Stimulated activated CD4-positive, alpha-beta T cell treated with anti-CD3 and anti-CD28 coated beads, Interleukin-2, amount 100 ng/mL, for 48 hours (primary cell): ENCODE data around the gene PASD1.
"Not testable (repeated sequence)": the region's sequence is repeated elsewhere in the genome, so short reads cannot be mapped to it uniquely, and the experiment has no call there.

Source experiments
- DNase-seq, 2 donors: peaks; one replicate each; pipeline ENCODE4 v3.0.0-alpha.2; 2020

PASD1 gene

DNA sequence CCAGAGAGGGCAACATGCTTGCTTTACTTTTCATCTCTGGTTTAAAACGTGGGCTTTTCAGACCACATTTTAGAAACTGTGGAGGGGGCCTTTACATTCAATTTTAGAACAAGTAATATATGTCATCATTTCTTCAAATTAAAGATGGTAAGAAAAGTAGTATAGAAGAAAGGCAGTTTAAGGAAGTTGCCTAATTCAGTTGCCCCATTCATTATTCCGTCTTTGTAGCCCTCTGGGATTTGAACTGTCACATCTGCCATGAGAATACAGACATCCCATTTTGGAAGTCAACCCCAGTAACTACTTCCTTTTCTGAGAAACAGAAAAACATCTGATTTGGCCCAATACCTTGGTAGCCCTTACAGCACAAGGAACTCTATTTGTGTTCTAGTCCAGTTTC lies 61.2 kb downstream of the PASD1 start:
- no peak for DNase-seq

DNA sequence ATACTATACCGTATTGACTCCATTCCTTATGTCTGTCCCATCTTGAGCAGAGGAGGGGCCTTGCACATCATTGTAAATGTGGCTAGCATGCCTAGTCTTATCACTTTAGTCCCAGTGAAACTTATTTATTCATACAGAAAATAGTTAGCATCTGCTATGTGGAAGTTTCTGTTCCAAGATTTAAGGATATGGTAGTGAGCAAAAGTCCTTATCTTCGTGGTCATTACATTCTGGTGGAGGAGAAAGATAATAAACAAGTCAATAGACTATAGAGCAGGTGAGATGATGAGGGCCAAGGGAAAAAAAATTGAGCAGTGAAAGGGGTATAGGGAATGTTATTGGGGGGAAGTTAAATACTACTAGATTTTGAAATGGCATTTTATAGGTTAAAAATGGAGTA lies 68.3 kb downstream of the PASD1 start:
- no peak for DNase-seq

DNA sequence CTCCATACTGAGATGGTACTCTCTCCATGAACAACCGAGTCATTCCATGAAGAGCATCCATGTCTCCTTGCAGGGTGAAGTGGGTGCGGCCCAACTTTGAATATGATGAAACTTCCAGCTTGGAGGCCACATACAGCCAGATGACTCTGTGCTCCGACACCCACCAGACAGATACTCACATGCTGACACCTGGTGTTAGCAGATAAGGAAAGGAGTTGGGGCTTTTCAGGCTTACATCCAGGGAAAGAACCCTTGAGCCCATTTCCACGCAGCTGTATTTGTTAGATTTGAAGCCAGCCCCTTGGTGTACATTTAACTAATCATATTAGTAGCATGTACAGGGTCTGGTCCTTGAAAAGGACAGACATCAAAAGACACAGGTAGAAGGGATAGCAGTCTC lies 69.7 kb downstream of the PASD1 start:
- no peak for DNase-seq

DNA sequence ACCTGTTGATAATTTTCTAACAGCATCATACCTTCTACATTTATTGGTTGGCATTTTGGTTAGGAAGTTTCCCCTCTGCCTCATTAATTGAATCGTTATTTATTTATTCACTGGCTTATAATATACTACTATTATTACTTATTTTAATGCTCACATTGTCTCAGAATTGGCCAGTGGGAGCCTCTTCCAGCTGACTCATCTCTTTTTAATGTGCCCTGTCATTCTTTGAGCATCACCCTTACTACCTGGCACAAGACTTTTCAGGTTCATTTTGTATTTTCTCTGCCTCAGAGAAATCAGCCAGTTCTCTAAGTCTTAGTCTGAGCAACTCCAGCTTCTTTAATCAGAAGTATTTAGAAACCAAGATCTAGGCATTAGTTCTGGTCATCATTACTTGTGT lies 71.5 kb downstream of the PASD1 start:
- no peak for DNase-seq

DNA sequence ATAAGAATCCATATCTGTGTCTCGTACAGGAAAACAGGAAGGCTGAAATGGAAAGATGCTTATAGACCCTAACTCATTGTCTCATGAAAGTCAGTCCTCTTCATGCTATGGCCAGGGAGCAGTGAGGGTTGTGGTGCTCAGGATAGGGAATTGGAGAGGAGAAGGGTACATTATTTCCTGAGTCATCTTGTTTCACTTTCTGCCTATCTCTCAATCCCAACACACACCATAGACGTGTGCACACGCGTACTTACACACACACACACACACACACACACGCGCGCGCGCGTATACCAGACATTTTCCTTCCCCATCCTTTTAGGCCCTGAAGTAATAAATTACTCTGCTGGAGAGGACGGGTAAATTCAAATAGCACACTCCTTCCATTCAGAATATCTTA lies 78.1 kb downstream of the PASD1 start:
- no peak for DNase-seq

DNA sequence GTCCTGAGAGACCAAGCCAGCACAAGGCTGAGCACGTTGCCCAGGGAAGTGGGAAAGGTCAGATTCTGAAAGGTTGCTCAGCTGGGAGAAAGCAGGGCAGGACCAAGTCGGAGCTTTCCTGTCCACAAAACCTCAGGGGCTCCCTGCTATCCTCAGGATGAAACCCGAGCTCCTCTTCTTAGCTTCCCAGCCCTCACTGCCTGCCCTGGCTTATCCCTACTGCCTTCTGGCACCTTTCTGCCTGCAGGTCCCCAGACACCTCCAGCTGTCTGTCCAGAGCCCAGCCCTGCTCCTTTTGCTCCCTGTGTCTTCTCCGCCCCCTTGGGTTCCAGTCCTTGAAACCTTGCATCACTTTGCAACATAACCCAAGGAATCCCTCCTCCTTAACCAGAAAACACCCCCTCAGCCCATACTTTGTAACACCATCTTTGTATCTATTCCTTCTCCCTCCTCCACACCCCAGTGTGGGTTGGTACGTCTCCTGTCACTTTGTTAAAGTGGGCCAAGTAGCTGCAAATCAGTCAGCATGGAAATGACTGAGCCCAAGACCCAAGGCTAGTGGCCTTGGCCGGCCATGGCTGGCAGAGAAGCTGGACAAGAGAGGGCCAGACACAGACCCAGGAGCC lies 111.8 kb downstream of the PASD1 start:
- DNase-seq: no peak

DNA sequence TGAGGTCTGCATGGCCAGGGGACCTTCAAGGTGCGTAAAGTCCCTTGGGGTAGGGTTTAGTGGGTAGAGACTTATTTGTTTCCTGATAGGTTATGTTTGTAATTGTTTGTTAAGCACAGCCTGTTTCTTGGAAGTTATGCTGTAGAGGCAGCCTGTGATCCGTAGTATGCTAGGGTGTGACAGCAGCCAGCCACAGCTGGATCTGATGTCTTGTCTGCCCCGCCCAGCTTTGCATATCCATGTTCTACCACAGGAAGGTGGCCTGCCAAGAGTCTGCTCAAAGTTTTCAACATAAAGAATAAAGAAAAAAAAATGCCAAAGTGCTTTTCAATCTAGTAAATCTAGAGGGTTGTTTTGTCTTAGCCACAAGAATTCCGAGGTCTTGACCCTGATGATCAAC lies 112.7 kb downstream of the PASD1 start:
- no peak for DNase-seq

DNA sequence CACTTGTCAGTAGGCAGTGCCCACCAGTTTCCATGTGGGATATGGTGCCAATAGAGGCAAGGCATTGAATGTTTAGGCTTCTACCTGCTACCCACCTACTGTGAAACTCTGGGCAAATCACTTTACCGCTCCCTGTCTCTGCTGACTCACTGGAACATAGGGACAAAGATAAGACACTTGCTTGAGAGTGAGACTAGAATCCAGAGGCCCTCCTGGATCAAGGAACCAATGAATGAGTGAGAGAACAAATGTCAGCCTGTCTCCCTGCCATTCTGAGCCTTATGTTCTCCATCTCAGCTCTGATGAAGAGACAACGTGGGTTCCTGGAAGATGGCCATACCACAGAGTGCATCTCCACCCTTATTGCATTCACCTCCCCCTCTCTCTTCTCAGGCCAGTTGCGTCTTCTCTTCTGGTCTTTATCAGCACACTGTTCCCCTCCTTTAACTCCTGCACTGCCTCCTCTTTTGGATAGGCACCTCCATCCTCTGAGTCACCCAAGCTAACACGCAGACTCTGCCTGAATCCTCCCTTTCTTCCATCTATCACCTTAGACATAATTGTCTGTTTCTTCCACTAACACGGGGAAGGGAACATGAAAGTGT lies 116.4 kb downstream of the PASD1 start:
- no peak for DNase-seq

DNA sequence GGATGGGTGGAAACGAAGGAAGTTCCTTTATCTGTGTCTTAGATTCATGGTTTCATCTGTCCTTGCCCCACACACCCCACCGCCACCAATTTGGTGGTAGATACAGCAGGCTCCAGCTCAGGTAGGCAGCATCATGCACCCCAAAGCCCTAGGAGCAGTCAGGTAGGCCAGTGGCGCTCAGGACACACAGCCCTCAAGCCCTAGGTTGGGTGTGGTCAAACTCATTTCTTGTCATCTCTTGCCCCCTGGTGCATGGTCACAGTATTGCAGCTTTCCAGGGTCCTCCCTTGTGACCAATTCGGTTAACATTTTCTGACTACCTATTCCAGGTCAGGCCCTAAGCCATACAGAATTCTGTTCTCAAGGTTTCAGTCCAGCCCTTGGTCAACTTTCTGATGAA lies 117.3 kb downstream of the PASD1 start:
- peak; percentile 63 to 74 for DNase-seq

DNA sequence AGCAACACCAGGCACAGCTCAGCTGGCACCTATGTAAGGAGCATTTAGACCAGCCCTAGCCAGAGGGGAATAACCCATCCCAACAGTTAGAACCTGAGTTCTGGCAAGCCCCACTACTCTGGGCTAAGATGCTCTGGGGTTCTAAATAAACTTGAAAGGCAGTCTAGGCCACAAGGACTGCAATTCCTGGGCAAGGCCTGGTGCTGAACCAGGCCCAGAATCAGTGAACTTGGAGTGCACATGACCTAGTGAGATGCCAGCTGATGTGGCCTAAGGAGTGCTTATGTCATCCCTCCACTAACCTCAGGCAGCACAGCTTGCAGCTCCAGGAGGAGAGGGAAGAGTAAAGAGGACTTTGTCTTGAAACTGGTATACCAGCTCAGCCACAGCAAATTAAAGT lies 124.2 kb downstream of the PASD1 start:
- no peak for DNase-seq

DNA sequence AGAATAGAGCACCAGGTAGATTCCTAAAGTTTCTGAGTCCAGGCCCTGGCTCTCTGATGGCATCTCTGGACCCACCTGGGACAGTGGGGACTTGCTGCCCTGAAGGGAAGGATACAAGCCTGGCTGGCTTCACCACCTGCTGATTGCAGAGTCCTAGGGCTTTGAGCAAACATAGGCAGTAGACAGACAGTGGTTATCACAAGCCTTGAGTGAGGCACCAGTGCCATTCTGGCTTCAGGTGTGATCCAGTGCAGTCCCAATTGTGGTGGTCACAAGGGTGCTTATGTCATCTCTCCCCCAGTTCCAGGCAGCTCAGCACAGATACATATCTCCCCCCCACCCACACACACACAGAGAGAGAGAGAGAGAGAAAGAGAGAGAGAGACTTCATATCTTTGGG lies 125.2 kb downstream of the PASD1 start:
- no peak for DNase-seq

DNA sequence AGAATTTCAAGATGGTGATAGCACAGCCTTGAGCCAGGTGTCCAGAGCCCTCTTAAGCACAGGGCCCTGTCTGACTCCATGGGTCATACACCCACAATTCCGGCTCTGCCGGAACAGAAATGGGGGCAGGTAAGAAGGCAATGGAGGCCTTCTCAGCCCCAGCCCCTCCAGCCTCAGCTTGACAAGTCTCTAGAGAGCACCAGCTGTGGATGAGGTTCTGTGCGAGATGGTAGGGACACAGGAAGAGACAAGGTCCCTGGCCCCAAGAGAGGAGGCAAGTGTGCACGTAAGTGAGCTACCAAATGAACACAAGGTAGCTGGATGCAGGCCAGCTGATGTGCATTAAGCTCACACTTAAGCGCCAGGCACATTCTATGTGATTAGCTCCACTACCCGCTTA lies 129.3 kb downstream of the PASD1 start:
- DNase-seq: no peak

DNA sequence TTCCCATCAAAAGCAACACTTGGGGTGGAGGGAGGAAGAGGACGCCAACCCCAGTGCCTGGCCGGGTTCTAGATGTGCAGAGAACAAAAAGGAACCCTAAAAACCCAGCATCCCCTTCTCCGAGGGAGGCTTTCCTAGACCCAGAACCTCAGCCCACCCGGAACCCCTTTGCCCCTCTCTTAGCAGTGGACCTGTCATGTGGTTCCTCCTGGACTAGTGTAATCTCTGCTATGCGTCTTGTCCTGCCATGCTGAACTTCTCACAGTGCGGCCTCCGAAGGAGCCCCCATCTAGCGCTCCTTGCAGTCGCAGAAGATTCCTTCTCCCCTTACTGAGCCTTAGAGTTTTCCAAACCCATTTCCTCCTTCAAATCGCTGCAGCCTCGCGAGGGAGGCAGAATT lies 130.6 kb downstream of the PASD1 start:
- no peak for DNase-seq

DNA sequence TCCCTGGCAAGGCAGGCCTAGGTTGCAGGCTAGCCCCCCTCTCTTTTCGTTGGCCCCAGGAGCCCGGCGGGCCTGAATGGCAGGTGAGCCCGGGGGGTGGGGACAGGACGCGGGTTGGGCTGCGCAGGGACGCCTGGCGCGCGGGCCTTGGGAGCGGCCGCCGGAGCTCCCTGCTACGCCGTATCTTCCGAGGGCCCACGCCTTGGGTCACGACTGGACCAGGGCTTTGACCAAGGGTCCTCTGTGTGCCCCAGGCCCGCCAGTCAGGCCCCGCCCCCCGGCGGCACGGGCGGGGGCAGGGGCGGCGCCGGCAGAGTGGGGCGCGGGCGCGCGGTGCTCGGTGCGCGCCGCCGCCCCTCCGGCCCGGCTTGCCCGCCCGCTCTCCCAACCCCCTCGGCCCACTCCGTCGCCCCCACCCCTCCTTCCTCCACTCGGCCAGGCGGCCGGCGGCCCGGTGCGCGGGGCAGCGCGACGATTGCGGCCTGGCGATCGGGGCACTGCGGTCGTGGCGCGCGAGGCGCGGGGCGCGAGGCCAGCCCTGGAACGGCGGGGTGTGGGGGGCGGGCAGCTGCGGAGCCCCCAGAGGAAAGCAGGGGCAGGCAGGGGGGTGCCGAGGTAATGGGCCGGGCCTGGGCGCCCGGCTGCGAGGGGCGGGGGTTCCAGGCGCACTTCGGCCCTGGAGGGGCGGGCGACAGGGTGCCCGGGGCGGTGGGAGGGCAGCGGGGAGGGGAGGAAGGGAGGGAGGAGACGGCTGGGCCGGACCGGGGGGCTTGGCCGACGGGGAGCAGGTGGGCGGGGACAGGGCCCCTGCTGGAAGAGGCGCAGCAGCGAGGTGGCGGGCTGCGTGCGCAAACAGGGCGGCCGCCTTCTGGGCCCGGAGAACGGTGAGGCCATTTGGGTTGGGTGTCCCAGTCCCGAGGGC lies 131.4 kb downstream of the PASD1 start, which contains the start of gene PRRG3:
PRRG3 (plus strand) TSS at position 798 of the 922 bp plus-strand sequence. CDS start 3,357 bp downstream, outside the sequence.
- DNase-seq: no peak

DNA sequence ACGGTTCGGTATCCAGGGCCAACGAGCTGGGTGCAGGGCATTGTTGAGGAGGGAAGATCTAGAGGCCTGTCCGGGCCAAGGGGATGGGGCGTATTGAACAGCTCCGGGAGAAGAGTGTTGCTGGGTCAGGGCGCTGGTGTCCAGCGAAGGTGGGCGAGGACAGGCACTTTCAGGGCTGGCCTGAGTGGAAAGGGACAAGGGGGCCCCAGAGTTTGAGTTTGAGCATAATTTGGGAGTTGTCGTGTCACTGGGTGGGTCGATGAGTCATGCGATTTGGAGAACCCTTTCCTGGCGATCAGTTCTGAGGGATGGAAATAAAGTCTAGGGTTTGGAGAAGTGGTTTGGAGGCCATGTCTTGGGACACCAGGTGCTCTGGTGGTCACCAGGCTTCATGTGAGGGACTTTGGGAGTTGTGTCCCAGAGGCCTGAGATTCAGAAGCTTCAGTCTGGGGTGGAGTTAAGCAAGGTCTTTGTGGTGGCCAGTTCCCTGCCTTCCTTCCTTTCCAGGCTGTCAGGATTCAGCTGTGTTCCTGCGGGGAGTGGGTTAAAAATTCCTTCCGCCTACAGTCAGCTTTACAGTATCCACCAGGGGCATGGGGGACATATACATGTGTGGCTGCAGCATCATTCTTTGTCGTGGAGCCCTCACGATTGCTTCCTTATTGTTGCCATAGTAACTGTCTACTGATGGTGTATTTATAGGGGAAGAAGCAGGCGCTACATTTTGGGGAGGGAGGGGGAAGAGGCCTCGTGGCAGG lies 132.3 kb downstream of the PASD1 start:
- no peak for DNase-seq

DNA sequence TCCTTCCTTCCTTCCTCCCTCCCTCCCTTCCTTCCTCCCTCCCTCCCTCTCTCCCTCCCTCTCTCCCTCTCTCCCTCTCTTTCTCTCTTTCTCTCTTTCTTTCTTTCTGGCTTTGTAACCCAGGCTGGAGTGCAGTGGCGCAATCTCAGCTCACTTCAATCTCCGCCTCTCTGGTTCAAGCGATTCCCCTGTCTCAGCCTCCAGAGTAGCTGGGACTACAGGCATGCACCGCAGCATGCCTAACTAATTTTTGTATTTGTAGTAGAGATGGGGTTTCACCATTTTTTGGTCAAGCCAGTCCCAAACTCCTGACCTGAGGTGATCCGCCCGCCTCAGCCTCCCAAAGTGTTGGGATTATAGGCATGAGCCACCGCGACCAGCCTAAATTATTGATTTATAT lies 133.6 kb downstream of the PASD1 start:
- not testable (repeated sequence) for DNase-seq

DNA sequence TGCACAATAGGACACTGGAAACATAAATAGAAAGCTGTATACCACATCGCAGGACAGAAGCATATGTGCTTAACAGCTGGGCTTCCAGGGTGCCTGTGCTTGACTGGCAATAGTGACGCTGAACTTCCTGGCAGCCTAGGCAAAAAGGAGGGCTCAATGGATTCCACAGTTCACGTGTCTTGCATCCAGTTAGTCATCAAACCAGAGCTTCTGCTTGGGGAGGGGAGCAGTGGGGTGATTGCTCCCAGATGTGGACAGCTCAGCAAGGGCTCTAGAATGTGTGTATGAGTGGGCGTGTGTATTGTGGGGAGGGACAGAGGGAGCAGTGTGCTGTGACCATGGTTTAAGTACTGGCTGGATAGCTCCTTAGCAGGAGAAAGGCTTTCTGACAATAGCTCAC lies 134.0 kb downstream of the PASD1 start:
- DNase-seq: no peak

DNA sequence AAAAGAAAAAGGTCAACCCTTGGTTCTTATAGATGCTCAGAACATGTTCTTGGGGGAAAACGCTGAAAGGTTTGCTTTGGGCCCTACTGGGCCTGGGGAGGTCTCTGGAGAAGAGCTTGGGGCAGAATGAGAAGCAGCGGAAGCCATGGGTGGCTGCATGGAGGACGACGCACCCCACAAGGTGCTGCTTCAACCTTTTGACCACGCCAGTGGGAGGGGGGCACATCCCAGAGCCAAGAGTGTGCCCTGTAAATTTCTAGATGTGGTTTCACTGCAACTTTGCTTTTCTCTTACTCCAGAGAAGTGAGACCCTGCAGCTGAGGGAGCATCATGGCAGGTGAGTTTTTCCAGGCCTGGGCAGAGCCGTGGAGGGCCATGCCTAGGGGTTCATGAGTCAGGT lies 135.0 kb downstream of the PASD1 start:
- DNase-seq: no peak

DNA sequence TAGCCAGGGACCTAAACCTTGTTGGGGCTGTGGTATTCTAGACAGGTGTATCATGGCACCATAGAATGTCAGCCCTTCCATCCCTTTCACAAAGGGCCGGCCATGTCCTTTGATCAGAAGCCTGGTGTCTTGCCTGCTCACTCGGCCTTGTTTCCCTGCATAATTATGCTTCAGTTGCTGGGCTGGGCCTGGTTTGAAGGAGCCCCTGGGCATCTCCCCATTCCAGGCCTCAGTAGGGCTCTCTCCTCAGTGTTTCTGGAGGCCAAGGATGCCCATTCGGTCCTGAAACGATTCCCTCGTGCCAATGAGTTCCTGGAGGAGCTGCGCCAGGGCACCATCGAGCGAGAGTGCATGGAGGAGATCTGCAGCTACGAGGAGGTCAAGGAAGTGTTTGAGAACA lies 136.3 kb downstream of the PASD1 start:
- DNase-seq: no peak

DNA sequence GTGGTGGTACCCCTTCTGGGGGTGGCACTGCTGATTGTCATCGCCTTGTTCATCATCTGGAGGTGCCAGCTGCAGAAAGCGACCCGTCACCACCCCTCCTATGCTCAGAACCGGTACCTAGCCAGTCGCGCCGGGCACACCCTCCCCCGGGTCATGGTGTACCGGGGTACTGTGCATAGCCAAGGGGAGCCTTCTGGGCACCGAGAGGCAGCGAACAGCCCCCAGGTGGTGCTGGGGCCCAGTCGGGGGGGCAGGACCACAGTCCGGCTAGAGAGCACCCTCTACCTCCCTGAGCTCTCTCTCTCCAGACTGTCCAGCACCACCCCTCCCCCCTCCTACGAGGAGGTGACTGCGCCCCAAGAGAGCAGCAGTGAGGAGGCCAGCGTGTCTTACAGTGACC lies 137.1 kb downstream of the PASD1 start:
- DNase-seq: no peak

DNA sequence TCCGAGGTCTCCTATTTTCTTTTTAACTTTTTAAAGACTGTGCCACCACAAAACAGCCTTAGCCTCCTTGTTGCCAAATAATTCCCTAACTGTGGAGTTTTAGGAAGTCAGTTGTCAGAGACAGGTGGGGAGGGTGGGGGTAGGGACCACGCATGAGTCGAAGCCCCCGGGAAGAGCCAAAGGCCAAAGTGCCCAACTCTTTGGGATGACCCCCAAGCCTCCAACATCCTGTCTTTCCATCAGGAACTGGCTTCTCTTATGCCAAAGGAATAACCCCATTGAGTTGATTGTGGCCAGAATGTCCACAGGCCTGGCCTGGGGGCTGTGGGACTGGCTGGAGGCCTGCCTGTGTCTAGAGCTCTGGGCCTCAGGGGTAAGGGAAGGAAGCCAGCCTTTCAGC lies 137.6 kb downstream of the PASD1 start:
- no peak for DNase-seq

DNA sequence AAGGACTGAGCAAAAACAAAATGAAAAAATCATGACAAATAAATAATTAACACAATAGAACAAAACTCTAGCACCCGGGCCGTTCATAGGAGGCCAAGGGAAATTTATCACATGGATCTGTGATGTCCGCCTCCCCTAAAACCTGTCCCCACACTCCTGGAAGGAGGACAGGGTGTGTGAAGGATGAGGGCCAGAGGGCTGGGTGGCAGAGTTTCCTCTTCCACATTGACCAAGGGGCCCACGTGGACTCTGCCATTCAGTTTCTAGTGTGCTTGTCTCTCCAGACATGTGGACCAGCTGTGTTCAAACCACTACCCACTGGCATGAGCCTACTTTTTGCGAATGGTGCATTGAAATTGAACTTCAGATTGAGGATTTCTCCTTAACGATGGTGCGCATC lies 138.1 kb downstream of the PASD1 start:
- no peak for DNase-seq

DNA sequence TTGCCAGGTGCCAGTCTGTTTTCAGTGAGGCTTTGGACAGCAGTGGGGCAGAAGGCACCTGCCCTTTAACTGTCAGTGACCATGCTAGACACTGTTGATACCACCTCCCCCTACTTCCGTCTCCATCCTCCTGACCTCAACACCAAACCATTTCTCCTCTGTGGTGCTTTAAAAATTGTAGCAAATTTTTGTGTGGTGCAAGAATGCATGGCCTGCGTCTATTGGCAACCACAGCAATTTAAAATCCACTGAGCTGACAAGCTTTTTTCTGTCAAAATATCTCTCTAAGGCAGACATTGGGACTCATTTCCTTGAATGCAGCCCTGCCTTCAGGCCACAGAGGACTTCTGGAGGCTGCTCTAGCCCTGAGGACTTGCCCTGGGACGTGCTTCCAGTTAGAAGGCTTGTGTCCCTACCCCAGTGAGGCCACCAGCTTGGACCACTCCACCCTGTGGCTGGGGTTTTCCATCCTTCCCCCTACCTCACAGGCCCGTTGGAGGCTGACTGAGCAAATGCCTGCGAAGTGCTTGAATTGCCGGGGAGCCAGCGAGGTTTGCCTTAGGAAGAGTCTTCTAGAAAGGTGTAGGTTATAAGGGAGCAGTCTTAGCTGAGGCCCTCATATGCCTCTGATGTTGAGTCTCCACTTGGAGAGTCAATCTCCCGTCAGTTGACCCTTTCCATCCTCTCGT lies 138.7 kb downstream of the PASD1 start:
- no peak for DNase-seq
